Gastrocnemius medialis (tissue), 4 donors: Measurements from ENCODE around the gene RPP25L. TPM values are rescaled to one million over a fixed set of nuclear protein-coding genes. Genes with fewer than 3 reads are reported as not detected.

ENCODE experiments used
- ATAC-seq, 2 donors: fragments of 150-250 bp; one replicate each; pipeline ENCODE4 v1.9.1; 2016
- DNase-seq, 2 donors: peaks; one replicate each; pipeline ENCODE4 v3.0.0-alpha.2; 2019
- H3K27ac ChIP-seq, 4 donors: fragments of 200-600 bp; sonication (generic); 1 replicate in 1 of 4; 2 replicates in 3 of 4; pipeline ENCODE4 v1.5.1; 2016 to 2018; ENCODE audit warnings: mild to moderate bottlenecking in 2 of 4, moderate library complexity in 1 of 4
- H3K27me3 ChIP-seq, 3 donors: fragments of 200-600 bp; sonication (generic) in 2 of 3; 1 replicate in 1 of 3; 2 replicates in 2 of 3; pipeline versions ENCODE4 v1.5.1 to v1.6.0; 2016 to 2019; ENCODE audit warnings: mild to moderate bottlenecking in 1 of 3, moderate library complexity in 1 of 3
- H3K36me3 ChIP-seq, 2 donors: fragments of 200-600 bp; sonication (generic) in 1 of 2; one replicate each; pipeline ENCODE4 v1.5.1; 2017 to 2018
- H3K4me1 ChIP-seq, 2 donors: fragments of 200-600 bp; sonication (generic) in 1 of 2; one replicate each; pipeline ENCODE4 v1.5.1; 2016 to 2017; ENCODE audit warnings: mild to moderate bottlenecking in 2 of 2
- H3K4me3 ChIP-seq, 4 donors: fragments of 200-600 bp; sonication (generic) in 3 of 4; 1 replicate in 1 of 4; 2 replicates in 3 of 4; pipeline ENCODE4 v1.5.1; 2016 to 2019; ENCODE audit warnings: mild to moderate bottlenecking in 2 of 4
- H3K9me3 ChIP-seq, 3 donors: fragments of 200-600 bp; sonication (generic) in 2 of 3; 1 replicate in 1 of 3; 2 replicates in 2 of 3; pipeline ENCODE4 v1.5.1; 2016 to 2019
- CTCF ChIP-seq, 5 experiments: fragments of 450-650 bp in 3 of 5; fragments of 200-600 bp in 2 of 5; sonication (generic) in 2 of 5; IDR thresholded peaks in 4 of 5; conservative IDR thresholded peaks in 1 of 5; 1 replicate in 4 of 5; 2 replicates in 1 of 5; pipeline ENCODE4 v1.5.1; 2016 to 2019; ENCODE audit warnings: antibody characterized with exemption in 5 of 5, mild to moderate bottlenecking in 3 of 5, moderate library complexity in 3 of 5
- POLR2A ChIP-seq, 2 donors: fragments of 450-650 bp; IDR thresholded peaks; one replicate each; pipeline ENCODE4 v1.6.1; 2017; ENCODE audit warnings: antibody characterized with exemption in 2 of 2, mild to moderate bottlenecking in 2 of 2, moderate library complexity in 2 of 2
- in situ Hi-C, 4 donors: fragments of 200-750 bp; cut with MboI; loops; one replicate each; pipeline versions ENCODE4 v1.15.0 to v1.8.0; 2017; ENCODE audit warnings: low sequenced_read_pairs in 4 of 4
- intact Hi-C: fragments of 100-400 bp; cut with DNase I; formaldehyde crosslinking; loops from one replicate; pipeline ENCODE4 v1.15.1; 2023; ENCODE audit warnings: low total_unique reads
- total RNA-seq, 4 donors: library from RNA; depleted of rRNA; stranded (reverse); fragments of >200 nt; gene quantifications; one replicate each; pipeline versions ENCODE4 v1.1.0 to v1.2.3, GENCODE V29; 2016

RPP25L gene
- total RNA-seq, 4 donors from 2014 or later, result 53.7 to 138 (median 97.2) TPM

GRCh38 chr9:34647651-34648050 is 35.8 kb upstream of the RPP25L start:
- intact Hi-C loops, result no loop called here
- H3K27me3 ChIP-seq, result no peaks in the 10 kb centered on the region
- H3K4me3 ChIP-seq, result peak overlapping the region; percentile 67 to 85 (median 81)
- in situ Hi-C loops, result loop anchor here in 1 of 4 donors (10.0 kb wide), 1 partner anchor 57 kb away; no protein-coding TSS in a partner anchor
- H3K36me3 ChIP-seq, result peaks cover 0 to 14% of the 10 kb centered on the region in 2 donors
- no peaks in the 10 kb centered on the region for H3K9me3 ChIP-seq
- no peak for DNase-seq
- H3K27ac ChIP-seq, result peak overlapping the region; percentile 88 to 94 (median 90)
- no peak for ATAC-seq
- TF ChIP-seq CTCF (IDR thresholded peaks at IDR 0.05 in 4 of 5, conservative IDR thresholded peaks at IDR 0.05 in 1 of 5) (no peak), POLR2A (IDR thresholded peaks at IDR 0.05) (no peak)
- peaks cover 34 to 36% of the 10 kb centered on the region in 2 donors for H3K4me1 ChIP-seq

- H3K9me3 ChIP-seq, result no peaks in the 10 kb centered on the region
- peak overlapping the region; percentile 88 to 94 (median 90) for H3K27ac ChIP-seq
- H3K4me1 ChIP-seq, result peaks cover 30 to 32% of the 10 kb centered on the region in 2 donors
- H3K36me3 ChIP-seq, result peaks cover 0 to 14% of the 10 kb centered on the region in 2 donors
- H3K4me3 ChIP-seq, result peak overlapping the region; percentile 67 to 85 (median 81)
- in situ Hi-C loops, result loop anchor here in 1 of 4 donors (10.0 kb wide), 1 partner anchor 58 kb away; no protein-coding TSS in a partner anchor
- DNase-seq (no peak), ATAC-seq (no peak)
- no peak for TF ChIP-seq CTCF (IDR thresholded peaks at IDR 0.05 in 4 of 5, conservative IDR thresholded peaks at IDR 0.05 in 1 of 5)
- no peak for TF ChIP-seq POLR2A (IDR thresholded peaks at IDR 0.05)
- no peaks in the 10 kb centered on the region for H3K27me3 ChIP-seq
- intact Hi-C loops, result no loop called here
Measured at GRCh38 chr9:34647084-34647403, 35.1 kb upstream of the RPP25L start.

GRCh38 chr9:34646211-34647083 is 34.5 kb upstream of the RPP25L start, which contains the start of gene GALT:
TSS of gene GALT (plus strand) at chr9:34646675. CDS start at chr9:34646705, 30 bp downstream.
- ATAC-seq (peak; percentile 76 to 80), DNase-seq (peak; percentile 85 to 92)
- intact Hi-C loops, result loop anchor here (1.0 kb wide), 1 partner anchor 55 kb away; no protein-coding TSS in a partner anchor
- Histone ChIP-seq H3K27me3 (no peaks in the 10 kb centered on the region), H3K36me3 (peaks cover 0 to 14% of the 10 kb centered on the region in 2 donors), H3K4me3 (peak within 1 kb of the TSS; percentile 67 to 85 (median 81)), H3K27ac (peak within 1 kb of the TSS; percentile 88 to 94 (median 90)), H3K4me1 (peaks cover 30% of the 10 kb centered on the region in 2 donors), H3K9me3 (no peaks in the 10 kb centered on the region)
- in situ Hi-C loops, result loop anchor here in 1 of 4 donors (10.0 kb wide), 1 partner anchor 58 kb away; no protein-coding TSS in a partner anchor
- TF ChIP-seq CTCF (IDR thresholded peaks at IDR 0.05 in 4 of 5, conservative IDR thresholded peaks at IDR 0.05 in 1 of 5) (peak; percentile 15 to 65 (median 39)), POLR2A (IDR thresholded peaks at IDR 0.05) (peak; percentile 30 to 55)

- ATAC-seq (no peak), DNase-seq (no peak)
- Histone ChIP-seq H3K27me3 (no peaks in the 10 kb centered on the region), H3K4me1 (peaks cover 22 to 30% of the 10 kb centered on the region in 2 donors), H3K27ac (peak overlapping the region in 1 of 4 donors; percentile 39), H3K9me3 (no peaks in the 10 kb centered on the region), H3K36me3 (peaks cover 0 to 13% of the 10 kb centered on the region in 2 donors), H3K4me3 (no peak overlapping the region)
- no peak for TF ChIP-seq POLR2A (IDR thresholded peaks at IDR 0.05)
- TF ChIP-seq CTCF (IDR thresholded peaks at IDR 0.05 in 4 of 5, conservative IDR thresholded peaks at IDR 0.05 in 1 of 5), result no peak
- intact Hi-C loops (no loop called here), in situ Hi-C loops (loop anchor here in 1 of 4 donors (10.0 kb wide), 1 partner anchor 60 kb away; no protein-coding TSS in a partner anchor)
Measured at GRCh38 chr9:34644766-34645314, 32.9 kb upstream of the RPP25L start.
